ENCODE data around the gene ARID1B.

ARID1B gene

GRCh38 chr6:156787569-156788492 lies 10.7 kb downstream of the ARID1B start:
- Histone ChIP-seq H3K27me3 (ENCODE audit: control insufficient read depth, insufficient read depth, low read length) (no peaks in the 10 kb centered on the region), H3K9ac (ENCODE audit: low read length) (no peak overlapping the region), H3K4me3 (ENCODE audit: low read length) (no peak overlapping the region), H3K36me3 (ENCODE audit: control insufficient read depth, insufficient read depth, low read length) (no peaks in the 10 kb centered on the region), H3K9me3 (ENCODE audit: control insufficient read depth, low read length) (no peaks in the 10 kb centered on the region), H3K4me1 (ENCODE audit: control insufficient read depth, insufficient read depth, low read length) (peaks cover 12% of the 10 kb centered on the region)

GRCh38 chr6:156789081-156789943 lies 12.1 kb downstream of the ARID1B start:
- no peaks in the 10 kb centered on the region for H3K27me3 ChIP-seq (ENCODE audit: control insufficient read depth, insufficient read depth, low read length)
- H3K4me3 ChIP-seq (ENCODE audit: low read length) = no peak overlapping the region
- H3K9me3 ChIP-seq (ENCODE audit: control insufficient read depth, low read length) = no peaks in the 10 kb centered on the region
- H3K9ac ChIP-seq (ENCODE audit: low read length) = no peak overlapping the region
- no peaks in the 10 kb centered on the region for H3K36me3 ChIP-seq (ENCODE audit: control insufficient read depth, insufficient read depth, low read length)
- H3K4me1 ChIP-seq (ENCODE audit: control insufficient read depth, insufficient read depth, low read length) = peaks cover 12% of the 10 kb centered on the region

GRCh38 chr6:156790711-156791319 lies 13.6 kb downstream of the ARID1B start:
- no peaks in the 10 kb centered on the region for H3K9me3 ChIP-seq (ENCODE audit: control insufficient read depth, low read length)
- no peaks in the 10 kb centered on the region for H3K27me3 ChIP-seq (ENCODE audit: control insufficient read depth, insufficient read depth, low read length)
- no peaks in the 10 kb centered on the region for H3K36me3 ChIP-seq (ENCODE audit: control insufficient read depth, insufficient read depth, low read length)
- peaks cover 17% of the 10 kb centered on the region for H3K4me1 ChIP-seq (ENCODE audit: control insufficient read depth, insufficient read depth, low read length)
- H3K9ac ChIP-seq (ENCODE audit: low read length) = no peak overlapping the region
- H3K4me3 ChIP-seq (ENCODE audit: low read length) = no peak overlapping the region

- H3K4me1 ChIP-seq (ENCODE audit: control insufficient read depth, insufficient read depth, low read length) = peaks cover 17% of the 10 kb centered on the region
- H3K4me3 ChIP-seq (ENCODE audit: low read length) = no peak overlapping the region
Measured at GRCh38 chr6:156791320-156791850, 14.2 kb downstream of the ARID1B start.

GRCh38 chr6:156793200-156793599 lies 16.0 kb downstream of the ARID1B start:
- no peak overlapping the region for H3K9ac ChIP-seq (ENCODE audit: low read length)
- H3K36me3 ChIP-seq (ENCODE audit: control insufficient read depth, insufficient read depth, low read length) = no peaks in the 10 kb centered on the region
- no peaks in the 10 kb centered on the region for H3K27me3 ChIP-seq (ENCODE audit: control insufficient read depth, insufficient read depth, low read length)
- no peaks in the 10 kb centered on the region for H3K9me3 ChIP-seq (ENCODE audit: control insufficient read depth, low read length)
- peaks cover 17% of the 10 kb centered on the region for H3K4me1 ChIP-seq (ENCODE audit: control insufficient read depth, insufficient read depth, low read length)
- H3K4me3 ChIP-seq (ENCODE audit: low read length) = no peak overlapping the region

More at GRCh38 chr6:156791320-156791850, 14.2 kb downstream of the ARID1B start:
- H3K36me3 ChIP-seq (ENCODE audit: control insufficient read depth, insufficient read depth, low read length) = no peaks in the 10 kb centered on the region
- no peaks in the 10 kb centered on the region for H3K9me3 ChIP-seq (ENCODE audit: control insufficient read depth, low read length)
- H3K27me3 ChIP-seq (ENCODE audit: control insufficient read depth, insufficient read depth, low read length) = no peaks in the 10 kb centered on the region
- no peak overlapping the region for H3K9ac ChIP-seq (ENCODE audit: low read length)

- Histone ChIP-seq H3K9me3 (ENCODE audit: control insufficient read depth, low read length) (no peaks in the 10 kb centered on the region), H3K27me3 (ENCODE audit: control insufficient read depth, insufficient read depth, low read length) (no peaks in the 10 kb centered on the region), H3K4me1 (ENCODE audit: control insufficient read depth, insufficient read depth, low read length) (peaks cover 17% of the 10 kb centered on the region), H3K4me3 (ENCODE audit: low read length) (no peak overlapping the region), H3K36me3 (ENCODE audit: control insufficient read depth, insufficient read depth, low read length) (no peaks in the 10 kb centered on the region), H3K9ac (ENCODE audit: low read length) (no peak overlapping the region)
Measured at GRCh38 chr6:156794546-156795354, 17.6 kb downstream of the ARID1B start.

GRCh38 chr6:156795825-156796224 lies 18.6 kb downstream of the ARID1B start:
- Histone ChIP-seq H3K36me3 (ENCODE audit: control insufficient read depth, insufficient read depth, low read length) (no peaks in the 10 kb centered on the region), H3K9me3 (ENCODE audit: control insufficient read depth, low read length) (no peaks in the 10 kb centered on the region), H3K27me3 (ENCODE audit: control insufficient read depth, insufficient read depth, low read length) (no peaks in the 10 kb centered on the region), H3K9ac (ENCODE audit: low read length) (no peak overlapping the region), H3K4me1 (ENCODE audit: control insufficient read depth, insufficient read depth, low read length) (peaks cover 13% of the 10 kb centered on the region), H3K4me3 (ENCODE audit: low read length) (no peak overlapping the region)

GRCh38 chr6:156796627-156797026 lies 19.4 kb downstream of the ARID1B start:
- Histone ChIP-seq H3K36me3 (ENCODE audit: control insufficient read depth, insufficient read depth, low read length) (no peaks in the 10 kb centered on the region), H3K9me3 (ENCODE audit: control insufficient read depth, low read length) (no peaks in the 10 kb centered on the region), H3K9ac (ENCODE audit: low read length) (no peak overlapping the region), H3K27me3 (ENCODE audit: control insufficient read depth, insufficient read depth, low read length) (no peaks in the 10 kb centered on the region), H3K4me3 (ENCODE audit: low read length) (no peak overlapping the region), H3K4me1 (ENCODE audit: control insufficient read depth, insufficient read depth, low read length) (peaks cover 5% of the 10 kb centered on the region)

GRCh38 chr6:156797901-156798735 lies 20.9 kb downstream of the ARID1B start:
- H3K27me3 ChIP-seq (ENCODE audit: control insufficient read depth, insufficient read depth, low read length) = no peaks in the 10 kb centered on the region
- H3K36me3 ChIP-seq (ENCODE audit: control insufficient read depth, insufficient read depth, low read length) = no peaks in the 10 kb centered on the region
- peaks cover 5% of the 10 kb centered on the region for H3K4me1 ChIP-seq (ENCODE audit: control insufficient read depth, insufficient read depth, low read length)

GRCh38 chr6:156801712-156802111 lies 24.5 kb downstream of the ARID1B start:
- Histone ChIP-seq H3K9me3 (ENCODE audit: control insufficient read depth, low read length) (no peaks in the 10 kb centered on the region), H3K9ac (ENCODE audit: low read length) (no peak overlapping the region), H3K36me3 (ENCODE audit: control insufficient read depth, insufficient read depth, low read length) (no peaks in the 10 kb centered on the region), H3K27me3 (ENCODE audit: control insufficient read depth, insufficient read depth, low read length) (no peaks in the 10 kb centered on the region), H3K4me1 (ENCODE audit: control insufficient read depth, insufficient read depth, low read length) (no peaks in the 10 kb centered on the region), H3K4me3 (ENCODE audit: low read length) (no peak overlapping the region)

More at GRCh38 chr6:156797901-156798735, 20.9 kb downstream of the ARID1B start:
- H3K4me3 ChIP-seq (ENCODE audit: low read length) = no peak overlapping the region
- H3K9ac ChIP-seq (ENCODE audit: low read length) = no peak overlapping the region
- H3K9me3 ChIP-seq (ENCODE audit: control insufficient read depth, low read length) = no peaks in the 10 kb centered on the region

All from mucosa of stomach (tissue), 1 donor.